Measurements from ENCODE around the gene GMPPA. TPM values are rescaled to one million over a fixed set of nuclear protein-coding genes. Genes with fewer than 3 reads are reported as not detected.

The GMPPA gene
- polyA plus RNA-seq, 2 of the 4 experiments (the other 2 are of a cell fraction) = 36.2 to 46.2 TPM

DNA sequence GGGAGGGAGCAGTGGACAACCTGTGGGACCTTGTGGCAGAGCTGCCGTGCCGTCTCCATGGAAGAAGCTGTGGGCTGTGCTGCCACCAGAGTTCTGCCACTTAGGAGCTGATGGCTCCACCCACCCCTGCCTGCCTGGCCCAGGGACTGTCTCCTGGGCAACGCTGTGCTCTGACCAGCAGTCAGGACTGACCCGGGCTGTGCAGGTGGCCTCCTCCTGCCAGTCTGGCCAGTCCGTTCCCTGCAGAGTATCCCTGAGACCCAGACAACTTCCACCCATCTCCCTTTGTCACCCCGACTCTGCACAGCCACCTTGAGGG, 28.3 kb downstream of the GMPPA start:
- POLR2A ChIA-PET = no interaction called here
- H3K4me1 ChIP-seq = peaks cover 8% of the 10 kb centered on the region
- 17% methylated on average over 4 of the region's 6 CpGs for WGBS (ENCODE audit: missing lambda C conversion rate)
- TF ChIP-seq, protein P1, sequence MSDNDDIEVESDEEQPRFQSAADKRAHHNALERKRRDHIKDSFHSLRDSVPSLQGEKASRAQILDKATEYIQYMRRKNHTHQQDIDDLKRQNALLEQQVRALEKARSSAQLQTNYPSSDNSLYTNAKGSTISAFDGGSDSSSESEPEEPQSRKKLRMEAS (IDR thresholded peaks at IDR 0.05) = no peak
- TF ChIP-seq BHLHE40 (IDR thresholded peaks at IDR 0.05; ENCODE audit: low read depth, low read length) (no peak), ZNF302 (CRISPR knock-in tag; IDR thresholded peaks at IDR 0.05) (no peak), MAFK (IDR thresholded peaks at IDR 0.05; ENCODE audit: partially characterized antibody) (no peak), GATA3 (IDR thresholded peaks at IDR 0.05; ENCODE audit: borderline replicate concordance) (no peak), ZSCAN20 (CRISPR knock-in tag; IDR thresholded peaks at IDR 0.05) (no peak), CBX2 (IDR thresholded peaks at IDR 0.05; ENCODE audit: borderline replicate concordance, low read depth) (no peak), CEBPB (IDR thresholded peaks at IDR 0.05) (no peak), NPAS2 (CRISPR knock-in tag; IDR thresholded peaks at IDR 0.05; ENCODE audit: borderline replicate concordance) (no peak), CBX8 (IDR thresholded peaks at IDR 0.05) (no peak), SREBF2 (IDR thresholded peaks at IDR 0.05) (no peak), JUNB (IDR thresholded peaks at IDR 0.05) (no peak), EHF (CRISPR knock-in tag; IDR thresholded peaks at IDR 0.05) (no peak), EHMT2 (IDR thresholded peaks at IDR 0.05; ENCODE audit: low read depth) (no peak), MAZ (IDR thresholded peaks at IDR 0.05; ENCODE audit: borderline replicate concordance, low read depth, low read length) (no peak), MYC (IDR thresholded peaks at IDR 0.05; ENCODE audit: borderline replicate concordance, low read length) (no peak)
- TF ChIP-seq, protein P2, sequence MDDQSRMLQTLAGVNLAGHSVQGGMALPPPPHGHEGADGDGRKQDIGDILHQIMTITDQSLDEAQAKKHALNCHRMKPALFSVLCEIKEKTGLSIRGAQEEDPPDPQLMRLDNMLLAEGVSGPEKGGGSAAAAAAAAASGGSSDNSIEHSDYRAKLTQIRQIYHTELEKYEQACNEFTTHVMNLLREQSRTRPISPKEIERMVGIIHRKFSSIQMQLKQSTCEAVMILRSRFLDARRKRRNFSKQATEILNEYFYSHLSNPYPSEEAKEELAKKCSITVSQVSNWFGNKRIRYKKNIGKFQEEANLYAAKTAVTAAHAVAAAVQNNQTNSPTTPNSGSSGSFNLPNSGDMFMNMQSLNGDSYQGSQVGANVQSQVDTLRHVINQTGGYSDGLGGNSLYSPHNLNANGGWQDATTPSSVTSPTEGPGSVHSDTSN (IDR thresholded peaks at IDR 0.05) = no peak
- TF ChIP-seq, protein P3, sequence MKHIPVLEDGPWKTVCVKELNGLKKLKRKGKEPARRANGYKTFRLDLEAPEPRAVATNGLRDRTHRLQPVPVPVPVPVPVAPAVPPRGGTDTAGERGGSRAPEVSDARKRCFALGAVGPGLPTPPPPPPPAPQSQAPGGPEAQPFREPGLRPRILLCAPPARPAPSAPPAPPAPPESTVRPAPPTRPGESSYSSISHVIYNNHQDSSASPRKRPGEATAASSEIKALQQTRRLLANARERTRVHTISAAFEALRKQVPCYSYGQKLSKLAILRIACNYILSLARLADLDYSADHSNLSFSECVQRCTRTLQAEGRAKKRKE (CRISPR knock-in tag; IDR thresholded peaks at IDR 0.05; ENCODE audit: low read depth) = no peak
- CTCF ChIA-PET = interaction anchor here (1.4 to 79.1 kb wide), 5 partner anchors 8 to 497 kb away, joined by 4 to 3291 read pairs (median 164); partner anchors contain the start of genes ASIC4, CHPF, GMPPA and SPEG
- no peak overlapping the region for H3K4me3 ChIP-seq
- no peak overlapping the region for H3K27ac ChIP-seq
- no peak for FAIRE-seq
- no peak overlapping the region for H3K4me2 ChIP-seq
- DNase-seq (ENCODE audit: low read depth in 1 of 2, low spot score in 1 of 2) = no peak
- 0 out of 6 replicates have a peak, but pooled peaks have one; percentile 7 to 31 for ATAC-seq
- H3K9me3 ChIP-seq = no peaks in the 10 kb centered on the region

DNA sequence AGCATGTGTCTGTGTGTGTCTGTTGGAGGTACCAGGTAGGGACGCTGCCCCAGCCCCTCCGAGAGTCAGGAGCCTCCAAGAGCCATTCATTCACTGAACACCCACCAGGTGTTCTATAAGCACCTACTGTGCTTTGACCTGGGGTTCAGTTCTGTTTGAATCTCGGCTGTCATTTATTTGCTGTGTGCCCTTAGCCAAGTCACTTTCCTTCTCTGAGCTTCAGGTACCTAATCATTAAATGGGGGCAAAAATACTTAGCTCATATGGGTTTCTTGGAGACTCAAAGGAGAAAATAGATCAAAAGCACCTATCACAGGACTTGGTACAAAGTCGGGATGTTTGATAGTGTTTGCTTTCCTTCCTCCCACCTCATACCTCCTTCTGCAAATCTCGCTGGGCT, 28.8 kb downstream of the GMPPA start:
- Histone ChIP-seq H3K27ac (no peak overlapping the region), H3K4me1 (peaks cover 4% of the 10 kb centered on the region; the same call in 2 of the 3 replicates), H3K4me2 (no peak overlapping the region), H3K4me3 (no peak overlapping the region), H3K9me3 (no peaks in the 10 kb centered on the region)
- ATAC-seq = no peak
- ChIA-PET POLR2A (no interaction called here), CTCF (interaction anchor here (1.0 to 79.1 kb wide), 9 partner anchors 9 to 498 kb away, joined by 3 to 3291 read pairs (median 14); partner anchors contain the start of genes ASIC4, CHPF, DNPEP and GMPPA)
- no peak for TF ChIP-seq ZNF302 (CRISPR knock-in tag; IDR thresholded peaks at IDR 0.05)
- TF ChIP-seq FOSL2 (IDR thresholded peaks at IDR 0.05) = no peak
- no peak for TF ChIP-seq FOSL2 (CRISPR knock-in tag; IDR thresholded peaks at IDR 0.05)
- TF ChIP-seq JUN (IDR thresholded peaks at IDR 0.05) = no peak
- no peak for TF ChIP-seq TP53 (CRISPR knock-in tag; IDR thresholded peaks at IDR 0.05)
- no peak for TF ChIP-seq GATA3 (IDR thresholded peaks at IDR 0.05; ENCODE audit: borderline replicate concordance)
- TF ChIP-seq NPAS2 (CRISPR knock-in tag; IDR thresholded peaks at IDR 0.05; ENCODE audit: borderline replicate concordance) = no peak
- TF ChIP-seq EHMT2 (IDR thresholded peaks at IDR 0.05; ENCODE audit: low read depth) = no peak
- no peak for TF ChIP-seq ZC3H11A (IDR thresholded peaks at IDR 0.05)
- TF ChIP-seq, protein P4, sequence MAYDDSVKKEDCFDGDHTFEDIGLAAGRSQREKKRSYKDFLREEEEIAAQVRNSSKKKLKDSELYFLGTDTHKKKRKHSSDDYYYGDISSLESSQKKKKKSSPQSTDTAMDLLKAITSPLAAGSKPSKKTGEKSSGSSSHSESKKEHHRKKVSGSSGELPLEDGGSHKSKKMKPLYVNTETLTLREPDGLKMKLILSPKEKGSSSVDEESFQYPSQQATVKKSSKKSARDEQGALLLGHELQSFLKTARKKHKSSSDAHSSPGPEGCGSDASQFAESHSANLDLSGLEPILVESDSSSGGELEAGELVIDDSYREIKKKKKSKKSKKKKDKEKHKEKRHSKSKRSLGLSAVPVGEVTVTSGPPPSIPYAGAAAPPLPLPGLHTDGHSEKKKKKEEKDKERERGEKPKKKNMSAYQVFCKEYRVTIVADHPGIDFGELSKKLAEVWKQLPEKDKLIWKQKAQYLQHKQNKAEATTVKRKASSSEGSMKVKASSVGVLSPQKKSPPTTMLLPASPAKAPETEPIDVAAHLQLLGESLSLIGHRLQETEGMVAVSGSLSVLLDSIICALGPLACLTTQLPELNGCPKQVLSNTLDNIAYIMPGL (CRISPR knock-in tag; IDR thresholded peaks at IDR 0.05; ENCODE audit: borderline replicate concordance) = no peak
- no peak for TF ChIP-seq CHD2 (IDR thresholded peaks at IDR 0.05; ENCODE audit: low read length, partially characterized antibody)
- no peak for TF ChIP-seq BHLHE40 (IDR thresholded peaks at IDR 0.05; ENCODE audit: low read depth, low read length)
- TF ChIP-seq KDM1A (IDR thresholded peaks at IDR 0.05; ENCODE audit: low read depth) = no peak
- no peak for TF ChIP-seq RAD21 (conservative IDR thresholded peaks at IDR 0.05 in 1 of 2, IDR thresholded peaks at IDR 0.05 in 1 of 2)
- no peak for TF ChIP-seq RARB (CRISPR knock-in tag; IDR thresholded peaks at IDR 0.05)
- TF ChIP-seq, protein P1 (IDR thresholded peaks at IDR 0.05) = no peak
- no peak for TF ChIP-seq NR3C1 (IDR thresholded peaks at IDR 0.05)
- TF ChIP-seq, protein P5, sequence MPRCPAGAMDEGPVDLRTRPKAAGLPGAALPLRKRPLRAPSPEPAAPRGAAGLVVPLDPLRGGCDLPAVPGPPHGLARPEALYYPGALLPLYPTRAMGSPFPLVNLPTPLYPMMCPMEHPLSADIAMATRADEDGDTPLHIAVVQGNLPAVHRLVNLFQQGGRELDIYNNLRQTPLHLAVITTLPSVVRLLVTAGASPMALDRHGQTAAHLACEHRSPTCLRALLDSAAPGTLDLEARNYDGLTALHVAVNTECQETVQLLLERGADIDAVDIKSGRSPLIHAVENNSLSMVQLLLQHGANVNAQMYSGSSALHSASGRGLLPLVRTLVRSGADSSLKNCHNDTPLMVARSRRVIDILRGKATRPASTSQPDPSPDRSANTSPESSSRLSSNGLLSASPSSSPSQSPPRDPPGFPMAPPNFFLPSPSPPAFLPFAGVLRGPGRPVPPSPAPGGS (IDR thresholded peaks at IDR 0.05) = no peak
- TF ChIP-seq RCOR1 (IDR thresholded peaks at IDR 0.05; ENCODE audit: low read depth, low read length) = no peak
- WGBS (ENCODE audit: missing lambda C conversion rate) = 16% methylated on average over 3 of the region's 5 CpGs
- no peak for FAIRE-seq
- no peak for DNase-seq (ENCODE audit: low read depth in 1 of 2, low spot score in 1 of 2)

Measured in A549 (cell line).